GM10248 (cell line): ENCODE results near the gene ANKRD29.
A peak's percentile ranks its signal among the peaks of the same experiment; 100 is the strongest.

Experiments used
- CTCF ChIA-PET: fragments of 300-600 bp; sonication (Branson Sonifier 250); formaldehyde crosslinking; extraction: SDS; loops from one replicate; lab custom pipeline; 2021; ENCODE audit warnings: antibody characterized with exemption; lab: Yijun Ruan, JAX
- POLR2A ChIA-PET: fragments of 350-650 bp; sonication (Branson Sonifier 250); formaldehyde crosslinking; extraction: SDS; loops from one replicate; lab custom pipeline; 2020; ENCODE audit warnings: antibody characterized with exemption; lab: Yijun Ruan, JAX
- DNase-seq: peaks from one replicate; pipeline ENCODE4 v3.0.0; 2012; ENCODE audit errors: extremely low spot score
- CTCF ChIP-seq: IDR thresholded peaks from 2 replicates; pipeline ENCODE4 v1.5.1; 2012; ENCODE audit warnings: mild to moderate bottlenecking, low read depth; ENCODE audit errors: extremely low read depth, missing control alignments, control extremely low read depth

The ANKRD29 gene

GRCh38 chr18:23662309-23663263 lies at the start of gene ANKRD29:
Gene ANKRD29, minus strand, starts transcription at chr18:23662911. Its CDS starts 181 bp downstream, at chr18:23662730.
- POLR2A ChIA-PET = no interaction called here
- CTCF ChIA-PET = no interaction called here
- peak; percentile 36 for DNase-seq
- no peak for TF ChIP-seq CTCF

- CTCF ChIA-PET = interaction anchor here (1.7 kb wide), 1 partner anchor 9 kb away, joined by 6 read pairs; no protein-coding TSS in a partner anchor
- DNase-seq = no peak
- no peak for TF ChIP-seq CTCF
- POLR2A ChIA-PET = no interaction called here
These were observed 49.7 kb upstream of the ANKRD29 start for GRCh38 chr18:23712445-23712844.

- TF ChIP-seq CTCF = no peak
- POLR2A ChIA-PET = no interaction called here
- no peak for DNase-seq
- CTCF ChIA-PET = interaction anchor here (1.2 to 1.7 kb wide), 3 partner anchors 8 to 1487 kb away, joined by 3 to 6 read pairs (median 4); no protein-coding TSS in a partner anchor
These were observed 48.7 kb upstream of the ANKRD29 start for GRCh38 chr18:23711426-23711825.

GRCh38 chr18:23710946-23711345 lies 48.2 kb upstream of the ANKRD29 start:
- DNase-seq = no peak
- no peak for TF ChIP-seq CTCF
- CTCF ChIA-PET = interaction anchor here (1.2 kb wide), 2 partner anchors 89 to 1487 kb away, joined by 3 to 4 read pairs; no protein-coding TSS in a partner anchor
- POLR2A ChIA-PET = no interaction called here

- ChIA-PET POLR2A (no interaction called here), CTCF (no interaction called here)
- no peak for DNase-seq
- no peak for TF ChIP-seq CTCF
These were observed 47.4 kb upstream of the ANKRD29 start for GRCh38 chr18:23710068-23710527.

GRCh38 chr18:23706971-23707640 lies 44.4 kb upstream of the ANKRD29 start:
- CTCF ChIA-PET = interaction anchor here (1.0 to 1.8 kb wide), 2 partner anchors 12 kb away, joined by 3 to 5 read pairs; no protein-coding TSS in a partner anchor
- POLR2A ChIA-PET = no interaction called here
- TF ChIP-seq CTCF = no peak
- DNase-seq = no peak
